ENCODE data around the gene SLC4A1. TPM values are rescaled to one million over a fixed set of nuclear protein-coding genes. Genes with fewer than 3 reads are reported as not detected.

Gene SLC4A1
- total RNA-seq, 1 donor from 2014 or later = not detected

- no peak for DNase-seq (ENCODE audit: low read depth in 2 of 2)
Measured at GRCh38 chr17:44207319-44207718, 60.6 kb downstream of the SLC4A1 start.

- no peak for DNase-seq (ENCODE audit: low read depth in 2 of 2)
Measured at GRCh38 chr17:44206825-44207155, 61.1 kb downstream of the SLC4A1 start.

GRCh38 chr17:44205962-44206824, 61.7 kb downstream of the SLC4A1 start:
- no peak for DNase-seq (ENCODE audit: low read depth in 2 of 2)

GRCh38 chr17:44204441-44204882, 63.5 kb downstream of the SLC4A1 start:
- peak in 1 of 2 donors; percentile 27 for DNase-seq (ENCODE audit: low read depth in 2 of 2)

GRCh38 chr17:44203731-44204440, 64.0 kb downstream of the SLC4A1 start:
- peak in 1 of 2 donors; percentile 58 for DNase-seq (ENCODE audit: low read depth in 2 of 2)

GRCh38 chr17:44202756-44203155, 65.2 kb downstream of the SLC4A1 start:
- no peak for DNase-seq (ENCODE audit: low read depth in 2 of 2)

- no peak for DNase-seq (ENCODE audit: low read depth in 2 of 2)
Measured at GRCh38 chr17:44200478-44201155, 67.3 kb downstream of the SLC4A1 start.

GRCh38 chr17:44199553-44200477, 68.1 kb downstream of the SLC4A1 start, which contains the start of gene ATXN7L3:
TSS of gene ATXN7L3 (minus strand) at chr17:44199884. CDS start at chr17:44198070, 1,814 bp downstream.
- DNase-seq (ENCODE audit: low read depth in 2 of 2) = peak; percentile 92 to 99

- DNase-seq (ENCODE audit: low read depth in 2 of 2) = peak in 1 of 2 donors; percentile 74
Measured at GRCh38 chr17:44198721-44199552, 69.0 kb downstream of the SLC4A1 start.

Other genes with a start within 250 kb of the SLC4A1 start
- 22.5 and 25.3 TPM in 2 replicates for gene LSM12, start 201.5 kb downstream of the SLC4A1 start, total RNA-seq
- 23.6 and 33.0 TPM in 2 replicates for gene G6PC3, start 197.4 kb downstream of the SLC4A1 start, total RNA-seq
- gene HDAC5, start 144.5 kb downstream of the SLC4A1 start, total RNA-seq = 36.4 and 40.4 TPM in 2 replicates
- gene HROB, start 126.2 kb downstream of the SLC4A1 start, total RNA-seq = 1.3 and 1.6 TPM in 2 replicates
- not detected in 2 replicates for gene ASB16, start 97.4 kb downstream of the SLC4A1 start, total RNA-seq
- 25.5 and 36.3 TPM in 2 replicates for gene TMUB2, start 81.2 kb downstream of the SLC4A1 start, total RNA-seq
- gene ATXN7L3, start 68.3 kb downstream of the SLC4A1 start, total RNA-seq = 28.9 and 39.7 TPM in 2 replicates
- gene UBTF, start 48.5 kb downstream of the SLC4A1 start, total RNA-seq = 37.5 and 44.4 TPM in 2 replicates
- 0.13 and 0.25 TPM in 2 replicates for gene RUNDC3A, start 40.5 kb upstream of the SLC4A1 start, total RNA-seq
- gene SLC25A39, start 56.7 kb upstream of the SLC4A1 start, total RNA-seq = 54.0 and 98.0 TPM in 2 replicates
- gene GRN, start 77.2 kb upstream of the SLC4A1 start, total RNA-seq = 341 and 1,059 TPM in 2 replicates
- 3.9 and 6.6 TPM in 2 replicates for gene FAM171A2, start 95.7 kb upstream of the SLC4A1 start, total RNA-seq
- gene ITGA2B, start 121.5 kb upstream of the SLC4A1 start, total RNA-seq = 0.13 and 0.51 TPM in 2 replicates
- gene GPATCH8, start 235.3 kb upstream of the SLC4A1 start, total RNA-seq = 8.7 and 11.5 TPM in 2 replicates